Fibroblast of lung (primary cell): ENCODE measurements around the gene GJB5. TPM values are rescaled to one million over a fixed set of nuclear protein-coding genes. Genes with fewer than 3 reads are reported as not detected.
A peak's percentile ranks its signal among the peaks of the same experiment; 100 is the strongest.

ENCODE experiments used
- DNase-seq, 2 donors: peaks; one replicate each; pipeline versions ENCODE4 v3.0.0 to v3.0.0-alpha.2; 2010; ENCODE audit warnings: low read depth in 2 of 2
- H2AFZ ChIP-seq: 2 replicates; pipeline ENCODE4 v1.5.1; 2012; ENCODE audit warnings: low read length, control low read depth, inconsistent platforms
- H3K27ac ChIP-seq: 2 replicates; pipeline ENCODE4 v1.5.1; 2011; ENCODE audit warnings: low read length, control low read depth; ENCODE audit not compliant: insufficient read depth
- H3K27me3 ChIP-seq: 2 replicates; pipeline ENCODE4 v1.5.1; 2011; ENCODE audit warnings: mild to moderate bottlenecking, low read length; ENCODE audit not compliant: control insufficient read depth, insufficient read depth
- H3K36me3 ChIP-seq: 2 replicates; pipeline ENCODE4 v1.5.1; 2011; ENCODE audit warnings: low read length; ENCODE audit not compliant: control insufficient read depth, insufficient read depth
- H3K4me1 ChIP-seq: 2 replicates; pipeline ENCODE4 v1.5.1; 2011; ENCODE audit warnings: low read length; ENCODE audit not compliant: control insufficient read depth, insufficient read depth; ENCODE audit errors: extremely low read depth
- H3K4me2 ChIP-seq: 2 replicates; pipeline ENCODE4 v1.5.1; 2011; ENCODE audit warnings: low read length, control low read depth; ENCODE audit not compliant: insufficient read depth; ENCODE audit errors: extremely low read depth
- H3K4me3 ChIP-seq, 4 experiments: fragments of 200-600 bp in 1 of 4; sonication (generic) in 1 of 4; replicated peaks in 1 of 4; 2 replicates each; pipeline ENCODE4 v1.5.1; 2011 to 2016; ENCODE audit warnings: low read length in 4 of 4, low read depth in 3 of 4, mild to moderate bottlenecking in 3 of 4, control low read depth in 2 of 4, inconsistent platforms in 1 of 4, mixed read lengths in 1 of 4; ENCODE audit not compliant: insufficient read depth in 1 of 4; ENCODE audit errors: control extremely low read depth in 1 of 4
- H3K79me2 ChIP-seq: 2 replicates; pipeline ENCODE4 v1.5.1; 2012; ENCODE audit warnings: mild to moderate bottlenecking, low read length, inconsistent platforms; ENCODE audit not compliant: control insufficient read depth, insufficient read depth
- H3K9ac ChIP-seq: 2 replicates; pipeline ENCODE4 v1.5.1; 2011; ENCODE audit warnings: mild to moderate bottlenecking, low read length, control low read depth; ENCODE audit not compliant: insufficient read depth
- H3K9me3 ChIP-seq: 2 replicates; pipeline ENCODE4 v1.5.1; 2012; ENCODE audit warnings: low read depth, low read length; ENCODE audit not compliant: control insufficient read depth, insufficient read depth
- H4K20me1 ChIP-seq: 2 replicates; pipeline ENCODE4 v1.5.1; 2011; ENCODE audit warnings: low read length; ENCODE audit not compliant: control insufficient read depth, insufficient read depth; ENCODE audit errors: extremely low read depth
- EZH2 ChIP-seq: IDR thresholded peaks from 2 replicates; pipeline ENCODE4 v1.5.1; 2012; ENCODE audit warnings: low read length, control low read depth, mild to moderate bottlenecking; ENCODE audit errors: missing control alignments
- polyA plus RNA-seq, 2 donors: library from polyadenylated mRNA; depleted of rRNA in 1 of 2; stranded (reverse) in 1 of 2; unstranded in 1 of 2; fragments of >200 nt; gene quantifications; 2 replicates each; pipeline ENCODE4 v1.2.1, GENCODE V29; 2011 to 2012; ENCODE audit warnings: missing spikeins in 1 of 2
- total RNA-seq: library from RNA; depleted of rRNA; stranded (reverse); fragments of >200 nt; gene quantifications from 2 replicates; pipeline ENCODE4 v1.2.1, GENCODE V29; 2014
- TF ChIP-seq, protein P1 (sequence below), 2 donors: IDR thresholded peaks in 1 of 2; conservative IDR thresholded peaks in 1 of 2; 1 replicate in 1 of 2; 2 replicates in 1 of 2; pipeline ENCODE4 v1.5.1; 2011 to 2012; ENCODE audit warnings: low read length in 2 of 2, control low read depth in 1 of 2, inconsistent platforms in 1 of 2, low read depth in 1 of 2, mild to moderate bottlenecking in 1 of 2

The GJB5 gene
- total and polyA plus RNA-seq, 2 donors (not counting 1 experiment from before 2014, with no cell fraction given): not detected

DNA sequence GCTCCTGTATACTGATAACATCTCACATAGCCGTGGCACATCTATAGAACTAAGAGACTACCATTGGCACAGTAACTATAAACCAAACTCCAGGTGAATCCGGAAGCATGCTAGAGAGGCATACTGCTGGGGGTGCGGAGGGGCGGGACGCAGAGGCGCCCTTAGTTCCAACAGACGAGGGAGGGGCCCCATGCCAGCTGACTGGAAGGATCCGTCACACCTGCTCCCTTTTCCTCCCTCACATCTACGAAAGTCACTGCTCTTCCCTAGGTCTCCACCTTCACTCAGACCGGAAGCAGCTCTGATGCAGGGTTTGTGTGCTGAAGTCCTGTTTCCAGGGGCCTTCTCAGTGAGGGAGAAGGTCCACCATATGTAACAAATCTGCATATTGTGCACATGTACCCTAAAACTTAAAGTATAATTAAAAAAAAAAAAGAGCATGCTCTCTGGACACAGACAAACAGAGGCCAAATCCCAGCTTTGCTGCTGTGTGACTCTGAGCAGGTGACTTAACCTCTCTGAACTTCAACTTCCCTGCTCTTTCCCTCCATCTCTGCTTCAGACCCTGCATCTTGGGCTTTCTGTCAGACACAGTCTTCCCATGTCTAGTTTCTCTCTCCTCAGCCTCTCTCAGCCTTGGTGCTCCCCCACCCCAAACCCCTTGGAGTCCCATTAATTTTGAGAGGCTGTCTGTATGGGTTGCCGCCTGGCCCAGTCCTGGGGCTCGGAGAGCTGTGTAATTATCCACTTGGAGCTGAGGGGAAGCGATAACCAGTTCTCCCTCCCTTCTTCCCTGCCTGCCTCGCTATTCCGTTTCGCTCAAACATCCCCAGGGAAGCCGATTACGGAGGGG is 7.8 kb upstream of the GJB5 start:
- no peak overlapping the region for H3K4me3 ChIP-seq
- H3K79me2 ChIP-seq: no peaks in the 10 kb centered on the region
- H3K4me1 ChIP-seq: no peaks in the 10 kb centered on the region
- no peaks in the 10 kb centered on the region for H3K27me3 ChIP-seq
- H3K9ac ChIP-seq: no peak overlapping the region
- no peak overlapping the region for H3K27ac ChIP-seq
- no peak for DNase-seq
- no peak for TF ChIP-seq EZH2
- TF ChIP-seq, protein P1, sequence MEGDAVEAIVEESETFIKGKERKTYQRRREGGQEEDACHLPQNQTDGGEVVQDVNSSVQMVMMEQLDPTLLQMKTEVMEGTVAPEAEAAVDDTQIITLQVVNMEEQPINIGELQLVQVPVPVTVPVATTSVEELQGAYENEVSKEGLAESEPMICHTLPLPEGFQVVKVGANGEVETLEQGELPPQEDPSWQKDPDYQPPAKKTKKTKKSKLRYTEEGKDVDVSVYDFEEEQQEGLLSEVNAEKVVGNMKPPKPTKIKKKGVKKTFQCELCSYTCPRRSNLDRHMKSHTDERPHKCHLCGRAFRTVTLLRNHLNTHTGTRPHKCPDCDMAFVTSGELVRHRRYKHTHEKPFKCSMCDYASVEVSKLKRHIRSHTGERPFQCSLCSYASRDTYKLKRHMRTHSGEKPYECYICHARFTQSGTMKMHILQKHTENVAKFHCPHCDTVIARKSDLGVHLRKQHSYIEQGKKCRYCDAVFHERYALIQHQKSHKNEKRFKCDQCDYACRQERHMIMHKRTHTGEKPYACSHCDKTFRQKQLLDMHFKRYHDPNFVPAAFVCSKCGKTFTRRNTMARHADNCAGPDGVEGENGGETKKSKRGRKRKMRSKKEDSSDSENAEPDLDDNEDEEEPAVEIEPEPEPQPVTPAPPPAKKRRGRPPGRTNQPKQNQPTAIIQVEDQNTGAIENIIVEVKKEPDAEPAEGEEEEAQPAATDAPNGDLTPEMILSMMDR (conservative IDR thresholded peaks at IDR 0.05 in 1 of 2, IDR thresholded peaks at IDR 0.05 in 1 of 2; ENCODE audit: low read depth in 1 of 2, low read length in 2 of 2): no peak
- no peak overlapping the region for H3K4me2 ChIP-seq
- H2AFZ ChIP-seq: no peak overlapping the region
- H4K20me1 ChIP-seq: no peaks in the 10 kb centered on the region
- H3K36me3 ChIP-seq: no peaks in the 10 kb centered on the region
- no peaks in the 10 kb centered on the region for H3K9me3 ChIP-seq

DNA sequence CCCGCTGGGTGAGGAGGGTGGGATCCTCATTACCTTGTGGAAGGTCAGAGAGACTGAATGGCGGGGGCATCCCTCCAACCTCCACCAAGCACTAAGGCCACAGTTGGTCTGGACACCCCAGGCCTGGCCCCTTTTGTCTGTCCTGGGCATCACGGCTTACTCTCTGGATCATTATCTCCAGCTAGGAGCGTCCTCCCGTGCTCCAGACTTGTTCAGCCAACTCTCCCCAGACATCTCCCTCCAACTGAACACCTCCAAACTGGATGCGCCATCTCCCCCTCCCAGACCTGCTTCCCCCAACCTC is 7.3 kb upstream of the GJB5 start:
- Histone ChIP-seq H3K4me1 (no peaks in the 10 kb centered on the region), H3K27ac (no peak overlapping the region), H3K79me2 (no peaks in the 10 kb centered on the region), H4K20me1 (no peaks in the 10 kb centered on the region), H3K4me3 (no peak overlapping the region), H3K27me3 (no peaks in the 10 kb centered on the region), H3K9ac (no peak overlapping the region), H2AFZ (no peak overlapping the region), H3K4me2 (no peak overlapping the region), H3K9me3 (no peaks in the 10 kb centered on the region), H3K36me3 (no peaks in the 10 kb centered on the region)
- no peak for DNase-seq
- no peak for TF ChIP-seq EZH2
- TF ChIP-seq, protein P1 (conservative IDR thresholded peaks at IDR 0.05 in 1 of 2, IDR thresholded peaks at IDR 0.05 in 1 of 2; ENCODE audit: low read depth in 1 of 2, low read length in 2 of 2): no peak

DNA sequence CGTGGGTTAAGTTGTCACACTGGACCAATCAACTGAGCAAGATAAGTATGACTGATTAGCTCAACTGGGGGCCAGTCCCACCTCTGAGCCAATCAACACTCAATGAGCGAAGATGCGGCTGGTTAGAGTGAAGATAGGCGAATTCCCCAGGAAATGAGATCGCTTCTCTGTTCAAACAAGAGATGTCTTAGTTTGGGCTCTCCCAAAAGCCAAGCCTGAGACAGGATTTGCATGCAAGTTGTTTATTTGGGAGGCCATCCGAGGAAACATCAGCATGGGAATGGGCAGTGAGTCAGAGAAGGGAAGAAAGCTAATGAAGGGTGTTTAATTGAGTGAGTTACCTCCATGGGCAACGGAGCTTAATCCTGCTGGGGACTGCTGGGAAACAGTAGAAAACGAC is 4.9 kb upstream of the GJB5 start:
- Histone ChIP-seq H3K79me2 (no peaks in the 10 kb centered on the region), H4K20me1 (no peaks in the 10 kb centered on the region), H3K9ac (no peak overlapping the region), H3K36me3 (no peaks in the 10 kb centered on the region), H3K4me2 (no peak overlapping the region), H2AFZ (no peak overlapping the region), H3K27ac (no peak overlapping the region), H3K4me3 (no peak overlapping the region), H3K9me3 (no peaks in the 10 kb centered on the region), H3K27me3 (no peaks in the 10 kb centered on the region), H3K4me1 (no peaks in the 10 kb centered on the region)
- no peak for TF ChIP-seq EZH2
- TF ChIP-seq, protein P1 (conservative IDR thresholded peaks at IDR 0.05 in 1 of 2, IDR thresholded peaks at IDR 0.05 in 1 of 2; ENCODE audit: low read depth in 1 of 2, low read length in 2 of 2): no peak
- peak in 1 of 2 donors; percentile 22 for DNase-seq
